ENCODE measurements around the gene DNAJC27. TPM values are rescaled to one million over a fixed set of nuclear protein-coding genes. Genes with fewer than 3 reads are reported as not detected.

Gene DNAJC27
- total and polyA plus RNA-seq, 2 experiments from 2014 or later = 6.6 to 6.9 TPM

GRCh38 chr2:24948506-24948905, 23.2 kb downstream of the DNAJC27 start:
- no peak for TF ChIP-seq CTCF (IDR thresholded peaks at IDR 0.05; ENCODE audit: poor library complexity)
- H3K9me2 ChIP-seq (replicated peaks; ENCODE audit: insufficient read depth) = no peaks in the 10 kb centered on the region
- no peak overlapping the region for H3K4me3 ChIP-seq
- DNase-seq (ENCODE audit: low spot score) = no peak
- H3K4me2 ChIP-seq = no peak overlapping the region
- no peaks in the 10 kb centered on the region for H3K79me2 ChIP-seq
- H3K36me3 ChIP-seq (replicated peaks; ENCODE audit: insufficient read depth, low read depth) = no peaks in the 10 kb centered on the region
- WGBS (ENCODE audit: low lambda C conversion rate, missing lambda C conversion rate) = 92% methylated on average over 6 of the region's 6 CpGs
- no peak overlapping the region for H3K27ac ChIP-seq
- no peaks in the 10 kb centered on the region for H3K9me3 ChIP-seq (ENCODE audit: low read depth)
- no peaks in the 10 kb centered on the region for H3K4me1 ChIP-seq (ENCODE audit: insufficient read depth)
- H3K27me3 ChIP-seq = no peaks in the 10 kb centered on the region
- H2AFZ ChIP-seq = no peak overlapping the region
- H4K20me1 ChIP-seq (ENCODE audit: insufficient read depth, poor library complexity, severe bottlenecking) = no peaks in the 10 kb centered on the region

- no peaks in the 10 kb centered on the region for H3K36me3 ChIP-seq (replicated peaks; ENCODE audit: insufficient read depth, low read depth)
- no peak overlapping the region for H2AFZ ChIP-seq
- no peaks in the 10 kb centered on the region for H4K20me1 ChIP-seq (ENCODE audit: insufficient read depth, poor library complexity, severe bottlenecking)
- no peak overlapping the region for H3K4me2 ChIP-seq
- H3K9me2 ChIP-seq (replicated peaks; ENCODE audit: insufficient read depth) = no peaks in the 10 kb centered on the region
- H3K27ac ChIP-seq = no peak overlapping the region
- no peak overlapping the region for H3K4me3 ChIP-seq
- TF ChIP-seq EZH2phosphoT487 (IDR thresholded peaks at IDR 0.05; ENCODE audit: low read depth, severe bottlenecking, unreplicated experiment) = no peak
- TF ChIP-seq EZH2 (IDR thresholded peaks at IDR 0.05; ENCODE audit: borderline replicate concordance) = no peak
- no peak for TF ChIP-seq CTCF (IDR thresholded peaks at IDR 0.05; ENCODE audit: poor library complexity)
- no peaks in the 10 kb centered on the region for H3K9me3 ChIP-seq (ENCODE audit: low read depth)
- no peak for DNase-seq (ENCODE audit: low spot score)
- H3K79me2 ChIP-seq = no peaks in the 10 kb centered on the region
- 92% methylated on average over 3 of the region's 3 CpGs for WGBS (ENCODE audit: low lambda C conversion rate, missing lambda C conversion rate)
- no peaks in the 10 kb centered on the region for H3K4me1 ChIP-seq (ENCODE audit: insufficient read depth)
- no peaks in the 10 kb centered on the region for H3K27me3 ChIP-seq
These were observed 24.1 kb downstream of the DNAJC27 start for GRCh38 chr2:24947561-24948157.

- H3K4me1 ChIP-seq (ENCODE audit: insufficient read depth) = no peaks in the 10 kb centered on the region
- no peak overlapping the region for H3K27ac ChIP-seq
- H3K36me3 ChIP-seq (replicated peaks; ENCODE audit: insufficient read depth, low read depth) = no peaks in the 10 kb centered on the region
- no peaks in the 10 kb centered on the region for H4K20me1 ChIP-seq (ENCODE audit: insufficient read depth, poor library complexity, severe bottlenecking)
- no peaks in the 10 kb centered on the region for H3K27me3 ChIP-seq
- H3K4me2 ChIP-seq = no peak overlapping the region
- H3K79me2 ChIP-seq = no peaks in the 10 kb centered on the region
- TF ChIP-seq EZH2 (IDR thresholded peaks at IDR 0.05; ENCODE audit: borderline replicate concordance) = no peak
- H3K9me3 ChIP-seq (ENCODE audit: low read depth) = no peaks in the 10 kb centered on the region
- no peak overlapping the region for H3K4me3 ChIP-seq
- no peak for DNase-seq (ENCODE audit: low spot score)
- H3K9me2 ChIP-seq (replicated peaks; ENCODE audit: insufficient read depth) = no peaks in the 10 kb centered on the region
- WGBS (ENCODE audit: low lambda C conversion rate, missing lambda C conversion rate) = 97% methylated on average over 4 of the region's 4 CpGs
- H2AFZ ChIP-seq = no peak overlapping the region
These were observed 25.8 kb downstream of the DNAJC27 start for GRCh38 chr2:24945907-24946306.

- DNase-seq (ENCODE audit: low spot score) = no peak
- 78% methylated on average over 7 of the region's 7 CpGs for WGBS (ENCODE audit: low lambda C conversion rate, missing lambda C conversion rate)
- H3K79me2 ChIP-seq = no peaks in the 10 kb centered on the region
- no peaks in the 10 kb centered on the region for H3K9me3 ChIP-seq (ENCODE audit: low read depth)
- no peaks in the 10 kb centered on the region for H3K27me3 ChIP-seq
- H3K27ac ChIP-seq = no peak overlapping the region
- H2AFZ ChIP-seq = no peak overlapping the region
- H3K4me2 ChIP-seq = no peak overlapping the region
- no peak for TF ChIP-seq CTCF (IDR thresholded peaks at IDR 0.05; ENCODE audit: poor library complexity)
- TF ChIP-seq EZH2 (IDR thresholded peaks at IDR 0.05; ENCODE audit: borderline replicate concordance) = no peak
- TF ChIP-seq EZH2phosphoT487 (IDR thresholded peaks at IDR 0.05; ENCODE audit: low read depth, severe bottlenecking, unreplicated experiment) = no peak
- H3K9me2 ChIP-seq (replicated peaks; ENCODE audit: insufficient read depth) = no peaks in the 10 kb centered on the region
- no peak overlapping the region for H3K4me3 ChIP-seq
- H3K4me1 ChIP-seq (ENCODE audit: insufficient read depth) = no peaks in the 10 kb centered on the region
- no peaks in the 10 kb centered on the region for H4K20me1 ChIP-seq (ENCODE audit: insufficient read depth, poor library complexity, severe bottlenecking)
- no peaks in the 10 kb centered on the region for H3K36me3 ChIP-seq (replicated peaks; ENCODE audit: insufficient read depth, low read depth)
These were observed 28.2 kb downstream of the DNAJC27 start for GRCh38 chr2:24943427-24944053.
